ENCODE measurements around the gene ARF1. TPM values are rescaled to one million over a fixed set of nuclear protein-coding genes. Genes with fewer than 3 reads are reported as not detected.

The ARF1 gene
- total RNA-seq, 1 donor = 339 TPM

DNA sequence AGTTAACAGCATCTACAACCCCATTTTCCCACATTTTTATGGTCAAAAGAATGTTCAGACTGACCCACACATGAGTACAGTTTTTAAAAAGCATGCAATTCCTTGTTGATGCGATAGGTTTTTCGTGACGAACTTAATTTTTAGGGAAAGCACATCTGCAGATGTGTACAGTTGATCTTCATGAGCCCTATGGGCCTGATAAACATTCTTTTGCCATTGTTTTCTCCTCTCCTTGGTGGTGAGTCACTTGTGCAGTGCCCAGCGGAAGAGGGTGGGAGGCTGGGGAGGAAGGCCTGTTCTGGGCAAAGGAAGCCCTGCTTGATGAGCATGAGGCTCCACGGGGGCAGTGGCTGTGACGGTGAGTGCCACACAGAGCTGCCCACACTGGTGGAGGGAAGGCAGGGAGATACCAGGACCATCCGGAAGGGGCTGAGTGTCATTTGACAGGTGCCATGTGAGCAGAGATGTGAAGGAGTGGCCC lies 5.3 kb downstream of the ARF1 start:
- H3K4me3 ChIP-seq (ENCODE audit: low read depth, low read length) = peak overlapping the region; percentile 16
- TF ChIP-seq, protein P1, sequence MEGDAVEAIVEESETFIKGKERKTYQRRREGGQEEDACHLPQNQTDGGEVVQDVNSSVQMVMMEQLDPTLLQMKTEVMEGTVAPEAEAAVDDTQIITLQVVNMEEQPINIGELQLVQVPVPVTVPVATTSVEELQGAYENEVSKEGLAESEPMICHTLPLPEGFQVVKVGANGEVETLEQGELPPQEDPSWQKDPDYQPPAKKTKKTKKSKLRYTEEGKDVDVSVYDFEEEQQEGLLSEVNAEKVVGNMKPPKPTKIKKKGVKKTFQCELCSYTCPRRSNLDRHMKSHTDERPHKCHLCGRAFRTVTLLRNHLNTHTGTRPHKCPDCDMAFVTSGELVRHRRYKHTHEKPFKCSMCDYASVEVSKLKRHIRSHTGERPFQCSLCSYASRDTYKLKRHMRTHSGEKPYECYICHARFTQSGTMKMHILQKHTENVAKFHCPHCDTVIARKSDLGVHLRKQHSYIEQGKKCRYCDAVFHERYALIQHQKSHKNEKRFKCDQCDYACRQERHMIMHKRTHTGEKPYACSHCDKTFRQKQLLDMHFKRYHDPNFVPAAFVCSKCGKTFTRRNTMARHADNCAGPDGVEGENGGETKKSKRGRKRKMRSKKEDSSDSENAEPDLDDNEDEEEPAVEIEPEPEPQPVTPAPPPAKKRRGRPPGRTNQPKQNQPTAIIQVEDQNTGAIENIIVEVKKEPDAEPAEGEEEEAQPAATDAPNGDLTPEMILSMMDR (IDR thresholded peaks at IDR 0.05; ENCODE audit: insufficient read depth, low read depth, low read length) = no peak
- peak; percentile 70 for DNase-seq (ENCODE audit: low read depth)

GRCh38 chr1:228088586-228089498 lies 6.3 kb downstream of the ARF1 start:
- H3K4me3 ChIP-seq (ENCODE audit: low read depth, low read length) = no peak overlapping the region
- DNase-seq (ENCODE audit: low read depth) = peak; percentile 38
- TF ChIP-seq, protein P1 (IDR thresholded peaks at IDR 0.05; ENCODE audit: insufficient read depth, low read depth, low read length) = no peak

- no peak for DNase-seq (ENCODE audit: low read depth)
- TF ChIP-seq, protein P1 (IDR thresholded peaks at IDR 0.05; ENCODE audit: insufficient read depth, low read depth, low read length) = no peak
- no peak overlapping the region for H3K4me3 ChIP-seq (ENCODE audit: low read depth, low read length)
Observed at GRCh38 chr1:228089519-228090380, 7.2 kb downstream of the ARF1 start.

DNA sequence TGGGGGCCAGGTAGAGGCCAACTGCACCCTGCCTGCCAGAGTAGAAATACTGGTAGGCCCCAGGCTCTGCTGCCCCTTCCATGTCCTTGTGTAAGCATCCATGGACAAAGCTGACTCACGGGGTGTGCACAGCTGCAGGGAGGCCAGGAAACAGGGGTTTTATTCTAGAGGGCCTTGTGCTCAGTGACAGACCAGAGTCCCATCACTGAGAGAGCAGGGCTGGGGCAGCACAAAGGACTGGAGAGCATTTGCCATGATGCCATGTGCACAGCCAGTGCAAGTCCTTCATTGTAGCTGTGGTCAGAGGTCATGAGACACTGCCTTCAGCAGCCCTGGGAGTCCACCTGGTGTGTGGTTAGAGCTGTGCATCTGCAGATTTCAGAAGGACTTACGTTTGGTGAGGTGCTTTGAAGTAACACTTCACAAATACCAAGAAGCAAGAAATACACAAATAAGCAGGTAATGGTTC lies 8.1 kb downstream of the ARF1 start:
- TF ChIP-seq, protein P1 (IDR thresholded peaks at IDR 0.05; ENCODE audit: insufficient read depth, low read depth, low read length) = no peak
- DNase-seq (ENCODE audit: low read depth) = peak; percentile 30

GRCh38 chr1:228091084-228091483 lies 8.6 kb downstream of the ARF1 start:
- DNase-seq (ENCODE audit: low read depth) = no peak
- TF ChIP-seq, protein P1 (IDR thresholded peaks at IDR 0.05; ENCODE audit: insufficient read depth, low read depth, low read length) = no peak

More for the DNA sequence above, 8.1 kb downstream of the ARF1 start:
- no peak overlapping the region for H3K4me3 ChIP-seq (ENCODE audit: low read depth, low read length)

GRCh38 chr1:228092342-228093049 lies 10.0 kb downstream of the ARF1 start:
- DNase-seq (ENCODE audit: low read depth) = no peak
- no peak overlapping the region for H3K4me3 ChIP-seq (ENCODE audit: low read depth, low read length)
- TF ChIP-seq, protein P1 (IDR thresholded peaks at IDR 0.05; ENCODE audit: insufficient read depth, low read depth, low read length) = no peak

More at GRCh38 chr1:228091084-228091483, 8.6 kb downstream of the ARF1 start:
- H3K4me3 ChIP-seq (ENCODE audit: low read depth, low read length) = no peak overlapping the region
